ENCODE measurements around the gene FGD2.
A peak's percentile ranks its signal among the peaks of the same experiment; 100 is the strongest.

The FGD2 gene

GRCh38 chr6:36955671-36956445 lies 49.6 kb upstream of the FGD2 start:
- Histone ChIP-seq H3K9me3 (ENCODE audit: control insufficient read depth, insufficient read depth, low read depth, low read length) (no peaks in the 10 kb centered on the region), H3K4me3 (ENCODE audit: low read depth, low read length) (no peak overlapping the region), H3K27ac (ENCODE audit: extremely low read depth, low read depth, low read length) (no peak overlapping the region), H3K36me3 (ENCODE audit: control insufficient read depth in 2 of 2, insufficient read depth in 1 of 2, low read length in 2 of 2) (no peaks in the 10 kb centered on the region), H3K4me1 (ENCODE audit: control insufficient read depth, insufficient read depth, low read length) (no peaks in the 10 kb centered on the region)
- CTCF ChIA-PET, result interaction anchor here (1.2 to 2.4 kb wide), 6 partner anchors 19 to 190 kb away, joined by 4 to 7 read pairs (median 5); partner anchors contain the start of gene C6orf89
- POLR2A ChIA-PET, result interaction anchor here (1.7 kb wide), 2 partner anchors 30 to 277 kb away, joined by 4 read pairs; partner anchors contain the start of genes CDKN1A and MTCH1
- TF ChIP-seq SCRT2 (tag by site-specific recombination; IDR thresholded peaks at IDR 0.05) (peak; percentile 97), ZBTB17 (tag by site-specific recombination; IDR thresholded peaks at IDR 0.05) (0 out of 2 replicates have a peak, but pooled peaks have one; percentile 21), MEIS1 (CRISPR knock-in tag; IDR thresholded peaks at IDR 0.05; ENCODE audit: borderline replicate concordance) (no peak), SCRT1 (tag by site-specific recombination; IDR thresholded peaks at IDR 0.05; ENCODE audit: borderline replicate concordance) (peak; percentile 88), ZFP37 (tag by site-specific recombination; IDR thresholded peaks at IDR 0.05) (no peak), ZNF24 (tag by site-specific recombination; IDR thresholded peaks at IDR 0.05) (no peak)
- TF ChIP-seq, protein P1, sequence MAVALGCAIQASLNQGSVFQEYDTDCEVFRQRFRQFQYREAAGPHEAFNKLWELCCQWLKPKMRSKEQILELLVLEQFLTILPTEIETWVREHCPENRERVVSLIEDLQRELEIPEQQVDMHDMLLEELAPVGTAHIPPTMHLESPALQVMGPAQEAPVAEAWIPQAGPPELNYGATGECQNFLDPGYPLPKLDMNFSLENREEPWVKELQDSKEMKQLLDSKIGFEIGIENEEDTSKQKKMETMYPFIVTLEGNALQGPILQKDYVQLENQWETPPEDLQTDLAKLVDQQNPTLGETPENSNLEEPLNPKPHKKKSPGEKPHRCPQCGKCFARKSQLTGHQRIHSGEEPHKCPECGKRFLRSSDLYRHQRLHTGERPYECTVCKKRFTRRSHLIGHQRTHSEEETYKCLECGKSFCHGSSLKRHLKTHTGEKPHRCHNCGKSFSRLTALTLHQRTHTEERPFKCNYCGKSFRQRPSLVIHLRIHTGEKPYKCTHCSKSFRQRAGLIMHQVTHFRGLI (tag by site-specific recombination; IDR thresholded peaks at IDR 0.05), result peak; percentile 75; the same call in 1 of the 2 replicates

DNA sequence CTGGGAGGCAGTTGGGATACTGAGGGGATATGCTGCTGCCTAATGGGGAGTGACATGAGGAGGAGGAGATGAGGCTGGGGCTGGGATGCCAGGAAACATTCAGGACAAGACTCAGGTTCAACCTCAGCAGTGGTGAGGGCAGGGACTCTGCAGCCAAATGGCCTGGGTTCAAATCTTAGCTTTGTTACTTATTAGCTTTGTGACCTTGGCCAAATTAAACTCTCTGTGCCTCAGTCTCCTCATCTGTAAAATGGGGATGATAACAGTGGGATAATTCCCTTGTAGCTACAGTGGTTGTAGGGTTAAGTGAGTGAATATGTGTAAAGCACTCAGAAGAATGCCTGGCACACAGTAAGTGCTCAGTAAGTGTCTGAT lies 49.0 kb upstream of the FGD2 start:
- Histone ChIP-seq H3K4me1 (ENCODE audit: control insufficient read depth, insufficient read depth, low read length) (no peaks in the 10 kb centered on the region), H3K4me3 (ENCODE audit: low read depth, low read length) (no peak overlapping the region), H3K27ac (ENCODE audit: extremely low read depth, low read depth, low read length) (no peak overlapping the region), H3K36me3 (ENCODE audit: control insufficient read depth in 2 of 2, insufficient read depth in 1 of 2, low read length in 2 of 2) (no peaks in the 10 kb centered on the region), H3K9me3 (ENCODE audit: control insufficient read depth, insufficient read depth, low read depth, low read length) (no peaks in the 10 kb centered on the region)
- ChIA-PET CTCF (interaction anchor here (1.3 to 2.4 kb wide), 3 partner anchors 19 to 71 kb away, joined by 6 to 7 read pairs (median 6); partner anchors contain the start of gene C6orf89), POLR2A (interaction anchor here (0.7 to 1.7 kb wide), 2 partner anchors 28 to 30 kb away, joined by 3 to 4 read pairs; partner anchors contain the start of gene MTCH1)
- TF ChIP-seq ZEB2 (tag by site-specific recombination; IDR thresholded peaks at IDR 0.05), result no peak
- no peak for TF ChIP-seq ZBTB21 (tag by site-specific recombination; IDR thresholded peaks at IDR 0.05)
- TF ChIP-seq SCRT2 (tag by site-specific recombination; IDR thresholded peaks at IDR 0.05), result 0 out of 2 replicates have a peak, but pooled peaks have one; percentile 27
- TF ChIP-seq ZNF274 (IDR thresholded peaks at IDR 0.05; ENCODE audit: low read length), result no peak
- no peak for TF ChIP-seq ZNF274 (tag by site-specific recombination; IDR thresholded peaks at IDR 0.05; ENCODE audit: borderline replicate concordance)
- no peak for TF ChIP-seq ZNF571 (tag by site-specific recombination; IDR thresholded peaks at IDR 0.05)
- no peak for TF ChIP-seq ZNF600 (tag by site-specific recombination; IDR thresholded peaks at IDR 0.05)
- no peak for TF ChIP-seq YY2 (tag by site-specific recombination; IDR thresholded peaks at IDR 0.05)
- TF ChIP-seq ZNF341 (tag by site-specific recombination; IDR thresholded peaks at IDR 0.05; ENCODE audit: low read depth), result no peak
- TF ChIP-seq ZNF626 (tag by site-specific recombination; IDR thresholded peaks at IDR 0.05), result no peak
- TF ChIP-seq ZNF157 (tag by site-specific recombination; IDR thresholded peaks at IDR 0.05), result no peak
- peak; percentile 48; the same call in 1 of the 2 replicates for TF ChIP-seq ZNF664 (tag by site-specific recombination; IDR thresholded peaks at IDR 0.05)
- TF ChIP-seq CTCF (tag by site-specific recombination; IDR thresholded peaks at IDR 0.05), result no peak
- TF ChIP-seq ZNF391 (tag by site-specific recombination; IDR thresholded peaks at IDR 0.05; ENCODE audit: borderline replicate concordance, low read depth), result no peak
- TF ChIP-seq KLF9 (tag by site-specific recombination; IDR thresholded peaks at IDR 0.05; ENCODE audit: low read depth), result no peak
- TF ChIP-seq, protein P1 (tag by site-specific recombination; IDR thresholded peaks at IDR 0.05), result 0 out of 2 replicates have a peak, but pooled peaks have one; percentile 5
- TF ChIP-seq ZNF121 (tag by site-specific recombination; IDR thresholded peaks at IDR 0.05), result no peak
- TF ChIP-seq HOXD13 (CRISPR knock-in tag; IDR thresholded peaks at IDR 0.05; ENCODE audit: borderline replicate concordance), result no peak

Measured in HEK293 (cell line).